Parathyroid adenoma (tissue), 2 donors: ENCODE results near the gene THRA.

Experiments used
- H2AFZ ChIP-seq: fragments of 300-600 bp; sonication (generic); one replicate; pipeline ENCODE4 v1.7.0; 2017; ENCODE audit warnings: antibody characterized with exemption, mild to moderate bottlenecking
- H3K27ac ChIP-seq: fragments of 300-600 bp; sonication (generic); one replicate; pipeline ENCODE4 v1.7.0; 2017
- H3K27me3 ChIP-seq: fragments of 300-600 bp; sonication (generic); one replicate; pipeline ENCODE4 v1.7.0; 2017; ENCODE audit warnings: low read length; ENCODE audit not compliant: control insufficient read depth, insufficient read depth
- H3K36me3 ChIP-seq: fragments of 300-600 bp; sonication (generic); one replicate; pipeline ENCODE4 v1.7.0; 2017; ENCODE audit warnings: low read length; ENCODE audit not compliant: control insufficient read depth, insufficient read depth
- H3K4me1 ChIP-seq: fragments of 300-600 bp; sonication (generic); one replicate; pipeline ENCODE4 v1.7.0; 2017; ENCODE audit warnings: control low read depth
- H3K4me2 ChIP-seq: fragments of 300-600 bp; sonication (generic); one replicate; pipeline ENCODE4 v1.7.0; 2017; ENCODE audit warnings: low read length
- H3K4me3 ChIP-seq: fragments of 300-600 bp; sonication (generic); one replicate; pipeline ENCODE4 v1.7.0; 2017; ENCODE audit warnings: low read depth, low read length
- H3K79me2 ChIP-seq: fragments of 300-600 bp; sonication (generic); one replicate; pipeline ENCODE4 v1.7.0; 2017; ENCODE audit warnings: control low read depth
- H3K9ac ChIP-seq: fragments of 300-600 bp; sonication (generic); one replicate; pipeline ENCODE4 v1.7.0; 2017; ENCODE audit warnings: mild to moderate bottlenecking
- H3K9me3 ChIP-seq: fragments of 300-600 bp; sonication (generic); one replicate; pipeline ENCODE4 v1.7.0; 2017; ENCODE audit warnings: low read length; ENCODE audit not compliant: control insufficient read depth
- CTCF ChIP-seq: fragments of 300-600 bp; sonication (generic); IDR thresholded peaks from one replicate; pipeline ENCODE4 v1.7.0; 2017; ENCODE audit warnings: antibody characterized with exemption, mild to moderate bottlenecking
- donor health status: primary hyperparathyroidism.

Gene THRA

GRCh38 chr17:40023590-40024292, 39.0 kb upstream of the THRA start:
- no peak overlapping the region for H3K9ac ChIP-seq
- H3K9me3 ChIP-seq, result no peaks in the 10 kb centered on the region
- H3K4me1 ChIP-seq, result peaks cover 17% of the 10 kb centered on the region

DNA sequence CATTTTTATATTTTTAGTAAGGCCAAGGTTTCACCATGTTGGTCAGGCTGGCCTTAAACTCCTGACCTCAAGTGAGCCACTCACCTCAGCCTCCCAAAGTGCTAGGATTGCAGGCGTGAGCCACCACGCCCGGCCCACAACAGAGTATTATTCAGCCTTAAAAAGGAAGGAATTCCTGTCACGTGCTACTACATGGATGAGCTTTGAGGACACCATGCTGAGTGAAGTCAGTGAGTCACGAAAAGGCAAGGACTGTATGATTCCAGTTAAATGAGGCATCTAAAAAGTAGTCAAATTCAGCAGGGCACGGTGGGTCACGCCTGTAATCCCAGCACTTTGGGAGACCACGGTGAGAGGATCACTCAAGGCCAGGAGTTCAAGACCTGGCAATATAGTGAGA, 37.9 kb upstream of the THRA start:
- H3K36me3 ChIP-seq, result no peaks in the 10 kb centered on the region
- no peak overlapping the region for H3K9ac ChIP-seq
- no peaks in the 10 kb centered on the region for H3K9me3 ChIP-seq
- no peaks in the 10 kb centered on the region for H3K79me2 ChIP-seq
- peaks cover 17% of the 10 kb centered on the region for H3K4me1 ChIP-seq
- H3K27ac ChIP-seq, result no peak overlapping the region
- no peak overlapping the region for H2AFZ ChIP-seq
- no peak overlapping the region for H3K4me2 ChIP-seq
- no peak overlapping the region for H3K4me3 ChIP-seq
- H3K27me3 ChIP-seq, result no peaks in the 10 kb centered on the region
- no peak for TF ChIP-seq CTCF

More at GRCh38 chr17:40023590-40024292, 39.0 kb upstream of the THRA start:
- no peaks in the 10 kb centered on the region for H3K36me3 ChIP-seq
- TF ChIP-seq CTCF, result no peak
- no peak overlapping the region for H3K4me3 ChIP-seq
- no peak overlapping the region for H2AFZ ChIP-seq
- no peaks in the 10 kb centered on the region for H3K27me3 ChIP-seq
- no peak overlapping the region for H3K27ac ChIP-seq
- no peak overlapping the region for H3K4me2 ChIP-seq
- no peaks in the 10 kb centered on the region for H3K79me2 ChIP-seq

DNA sequence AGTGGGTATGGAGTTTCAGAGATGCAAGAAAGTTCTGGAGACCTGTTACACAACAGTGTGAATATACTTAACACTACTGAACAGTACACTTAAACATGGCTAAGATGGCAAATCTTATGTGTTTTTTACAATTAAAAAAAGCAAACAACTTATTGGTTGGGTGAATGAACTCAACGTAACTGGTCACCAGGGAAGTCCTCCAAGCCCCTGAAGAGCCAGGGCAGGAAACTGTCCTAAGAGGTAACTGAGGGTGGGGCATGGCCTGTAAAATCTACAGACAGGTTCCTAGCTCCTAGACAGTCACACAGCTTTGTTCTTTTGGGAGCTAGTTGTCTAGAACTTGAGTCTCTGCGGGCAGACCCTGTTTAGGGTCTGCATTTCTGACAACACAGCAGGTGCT, 37.2 kb upstream of the THRA start:
- H3K4me2 ChIP-seq, result peak overlapping the region; percentile 37
- no peak overlapping the region for H3K9ac ChIP-seq
- no peaks in the 10 kb centered on the region for H3K9me3 ChIP-seq
- no peaks in the 10 kb centered on the region for H3K36me3 ChIP-seq
- H3K4me1 ChIP-seq, result peaks cover 17% of the 10 kb centered on the region
- H3K4me3 ChIP-seq, result no peak overlapping the region
- no peak for TF ChIP-seq CTCF
- H3K27ac ChIP-seq, result peak overlapping the region; percentile 88
- peak overlapping the region; percentile 16 for H2AFZ ChIP-seq
- H3K79me2 ChIP-seq, result no peaks in the 10 kb centered on the region
- no peaks in the 10 kb centered on the region for H3K27me3 ChIP-seq

DNA sequence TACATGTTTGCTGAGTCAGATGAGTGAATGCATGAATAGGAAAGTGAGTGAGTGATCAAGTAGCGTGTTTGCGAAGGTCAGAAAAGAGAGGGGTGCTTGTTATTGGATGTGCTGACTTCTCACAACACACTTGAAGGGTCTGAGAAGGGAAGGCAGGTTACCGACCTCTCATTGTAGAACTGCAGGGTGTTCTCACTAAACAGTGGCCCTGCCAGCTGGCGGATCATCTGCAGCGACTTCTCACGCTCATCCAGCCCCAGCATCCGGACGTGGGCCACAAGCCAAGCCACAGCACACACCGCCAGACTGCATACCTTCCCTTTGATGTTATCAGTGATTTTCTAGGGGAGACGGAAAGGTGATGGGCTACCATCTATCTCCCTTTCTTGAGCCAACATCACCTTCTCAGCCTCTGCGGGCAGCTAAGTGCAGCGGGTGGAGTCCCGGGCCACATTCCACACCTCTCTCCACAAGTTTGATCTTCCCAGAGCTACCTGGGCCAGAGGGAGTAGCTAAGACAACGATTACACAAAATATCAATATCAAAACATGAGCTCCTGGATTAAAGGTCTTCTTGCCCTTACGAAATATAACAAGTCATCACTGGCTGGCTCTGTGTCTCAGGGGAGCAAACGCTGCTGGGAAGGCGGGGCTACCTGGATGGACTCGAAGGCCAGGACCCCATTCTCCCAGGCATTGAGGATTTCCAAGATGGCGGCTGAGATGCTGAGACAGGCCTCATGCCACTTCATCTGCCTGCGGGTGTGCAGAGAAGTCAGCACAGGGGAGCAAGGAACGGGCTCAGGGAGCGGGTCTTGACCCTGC, 36.6 kb upstream of the THRA start:
- Histone ChIP-seq H3K4me3 (no peak overlapping the region), H3K79me2 (no peaks in the 10 kb centered on the region), H3K9ac (no peak overlapping the region), H3K4me1 (peaks cover 17% of the 10 kb centered on the region), H3K27me3 (no peaks in the 10 kb centered on the region), H3K9me3 (no peaks in the 10 kb centered on the region), H3K36me3 (no peaks in the 10 kb centered on the region), H3K4me2 (peak overlapping the region; percentile 37), H3K27ac (peak overlapping the region; percentile 88), H2AFZ (peak overlapping the region; percentile 25)
- TF ChIP-seq CTCF, result no peak
